ENCODE data around the gene FREM1. TPM values are rescaled to one million over a fixed set of nuclear protein-coding genes. Genes with fewer than 3 reads are reported as not detected.

The FREM1 gene
- total RNA-seq, 4 donors from 2014 or later = 0.68 to 3.4 (median 1.7) TPM

GRCh38 chr9:14761584-14761983, 148.6 kb downstream of the FREM1 start:
- no peak for TF ChIP-seq POLR2A (IDR thresholded peaks at IDR 0.05)
- no peak for TF ChIP-seq CTCF (IDR thresholded peaks at IDR 0.05)
- no peak overlapping the region for H3K27ac ChIP-seq
- H3K36me3 ChIP-seq = no peaks in the 10 kb centered on the region
- DNase-seq = no peak
- no peaks in the 10 kb centered on the region for H3K27me3 ChIP-seq
- no peaks in the 10 kb centered on the region for H3K4me1 ChIP-seq
- intact Hi-C loops (cut with DNase I) = loop anchor here (10.0 kb wide), 1 partner anchor 147 kb away; no protein-coding TSS in a partner anchor
- 93 to 95% methylated on average over 2 of the region's 2 CpGs for WGBS, 2 donors
- no peak overlapping the region for H3K4me3 ChIP-seq (replicated peaks in 1 of 3)
- H3K9me3 ChIP-seq = no peaks in the 10 kb centered on the region

- Histone ChIP-seq H3K27ac (no peak overlapping the region), H3K36me3 (no peaks in the 10 kb centered on the region), H3K9me3 (no peaks in the 10 kb centered on the region), H3K27me3 (no peaks in the 10 kb centered on the region), H3K4me3 (replicated peaks in 1 of 3) (no peak overlapping the region), H3K4me1 (no peaks in the 10 kb centered on the region)
- DNase-seq = no peak
- intact Hi-C loops (cut with DNase I) = loop anchor here (10.0 kb wide), 1 partner anchor 145 kb away; no protein-coding TSS in a partner anchor
- 0% methylated on average over 1 of the region's 1 CpG for WGBS, 2 donors
- TF ChIP-seq CTCF (IDR thresholded peaks at IDR 0.05) = no peak
- no peak for TF ChIP-seq POLR2A (IDR thresholded peaks at IDR 0.05)
These were observed 150.2 kb downstream of the FREM1 start for GRCh38 chr9:14760060-14760459.

- WGBS, 2 donors = 43 to 66% methylated on average over 1 of the region's 1 CpG
These were observed 153.9 kb downstream of the FREM1 start for GRCh38 chr9:14756291-14756690.

GRCh38 chr9:14752871-14753270, 157.4 kb downstream of the FREM1 start:
- WGBS, 2 donors = 92 to 97% methylated on average over 1 of the region's 1 CpG
- no peaks in the 10 kb centered on the region for H3K9me3 ChIP-seq
- intact Hi-C loops (cut with DNase I) = no loop called here
- H3K4me1 ChIP-seq = no peaks in the 10 kb centered on the region
- TF ChIP-seq CTCF (IDR thresholded peaks at IDR 0.05) (no peak), POLR2A (IDR thresholded peaks at IDR 0.05) (no peak)
- DNase-seq = no peak
- no peaks in the 10 kb centered on the region for H3K36me3 ChIP-seq
- no peak overlapping the region for H3K4me3 ChIP-seq (replicated peaks in 1 of 3)
- no peak overlapping the region for H3K27ac ChIP-seq
- H3K27me3 ChIP-seq = no peaks in the 10 kb centered on the region

More at GRCh38 chr9:14756291-14756690, 153.9 kb downstream of the FREM1 start:
- no peak overlapping the region for H3K27ac ChIP-seq
- intact Hi-C loops (cut with DNase I) = no loop called here
- no peak for TF ChIP-seq CTCF (IDR thresholded peaks at IDR 0.05)
- no peaks in the 10 kb centered on the region for H3K4me1 ChIP-seq
- no peak for DNase-seq
- H3K4me3 ChIP-seq (replicated peaks in 1 of 3) = no peak overlapping the region
- no peaks in the 10 kb centered on the region for H3K27me3 ChIP-seq
- no peaks in the 10 kb centered on the region for H3K9me3 ChIP-seq
- H3K36me3 ChIP-seq = no peaks in the 10 kb centered on the region

- intact Hi-C loops (cut with DNase I) = no loop called here
- Histone ChIP-seq H3K9me3 (no peaks in the 10 kb centered on the region), H3K36me3 (no peaks in the 10 kb centered on the region), H3K27ac (no peak overlapping the region), H3K27me3 (no peaks in the 10 kb centered on the region), H3K4me3 (replicated peaks in 1 of 3) (no peak overlapping the region), H3K4me1 (no peaks in the 10 kb centered on the region)
- 32 to 43% methylated on average over 1 of the region's 1 CpG for WGBS, 2 donors
- no peak for TF ChIP-seq POLR2A (IDR thresholded peaks at IDR 0.05)
- no peak for TF ChIP-seq CTCF (IDR thresholded peaks at IDR 0.05)
- DNase-seq = no peak
These were observed 158.0 kb downstream of the FREM1 start for GRCh38 chr9:14752271-14752670.

Measured in thyroid gland (tissue), 4 donors.